CD4-positive, alpha-beta T cell treated with Interleukin-4 for 4 hours (primary cell): Measurements from ENCODE around the gene GDF7.
"Not testable (repeated sequence)": the region's sequence is repeated elsewhere in the genome, so short reads cannot be mapped to it uniquely, and the experiment has no call there.

Experiments
- DNase-seq: peaks from one replicate; pipeline ENCODE4 v3.0.0-alpha.2; 2020

The GDF7 gene

DNA sequence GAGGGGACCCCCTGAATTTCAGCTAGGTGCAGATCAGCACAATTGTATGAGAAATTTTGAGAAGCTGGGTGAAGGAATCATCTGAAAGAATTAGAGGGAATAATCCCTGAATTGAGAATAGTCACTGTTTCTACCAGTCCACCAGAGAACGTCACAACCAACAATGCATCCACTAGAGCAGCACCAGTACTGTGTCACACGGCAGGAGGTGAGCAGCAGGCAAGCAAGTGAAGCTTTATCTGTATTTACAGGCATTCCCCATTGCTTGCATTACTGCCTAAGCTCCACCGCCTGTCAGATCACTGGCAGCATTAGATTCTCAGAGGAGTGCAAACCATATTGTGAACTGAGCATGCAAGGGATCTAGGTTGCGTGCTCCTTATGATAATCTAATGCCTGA lies 40.7 kb downstream of the GDF7 start:
- DNase-seq = no peak

DNA sequence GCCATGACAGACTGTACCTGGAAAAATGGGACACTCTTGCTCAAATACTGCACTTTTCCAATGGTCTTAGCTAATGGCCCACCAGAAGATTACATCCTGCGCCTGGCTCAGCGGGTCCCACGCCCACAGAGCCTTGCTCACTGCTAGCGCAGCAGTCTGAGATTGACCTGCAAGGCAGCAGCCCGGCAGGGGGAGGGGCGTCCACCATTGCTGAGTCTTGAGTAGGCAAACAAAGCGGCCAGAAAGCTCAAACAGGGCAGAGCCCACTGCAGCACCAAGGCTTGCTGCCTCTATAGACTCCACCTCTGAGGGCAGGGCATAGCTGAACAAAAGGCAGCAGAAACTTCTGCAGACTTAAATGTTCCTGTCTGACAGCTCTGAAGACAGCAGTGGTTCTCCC lies 44.7 kb downstream of the GDF7 start:
- not testable (repeated sequence) for DNase-seq

DNA sequence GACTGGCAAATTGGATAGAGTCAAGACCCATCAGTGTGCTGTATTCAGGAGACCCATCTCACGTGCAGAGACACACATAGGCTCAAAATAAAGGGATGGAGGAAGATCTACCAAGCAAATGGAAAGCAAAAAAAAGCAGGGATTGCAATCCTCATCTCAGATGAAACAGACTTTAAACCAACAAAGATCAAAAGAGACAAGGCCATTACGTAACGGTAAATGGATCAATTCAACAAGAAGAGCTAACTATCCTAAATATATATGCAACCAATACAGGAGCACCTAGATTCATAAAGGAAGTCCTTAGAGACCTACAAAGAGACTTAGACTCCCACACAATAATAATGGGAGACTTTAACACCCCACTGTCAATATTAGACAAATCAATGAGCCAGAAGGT lies 46.6 kb downstream of the GDF7 start:
- DNase-seq = not testable (repeated sequence)

DNA sequence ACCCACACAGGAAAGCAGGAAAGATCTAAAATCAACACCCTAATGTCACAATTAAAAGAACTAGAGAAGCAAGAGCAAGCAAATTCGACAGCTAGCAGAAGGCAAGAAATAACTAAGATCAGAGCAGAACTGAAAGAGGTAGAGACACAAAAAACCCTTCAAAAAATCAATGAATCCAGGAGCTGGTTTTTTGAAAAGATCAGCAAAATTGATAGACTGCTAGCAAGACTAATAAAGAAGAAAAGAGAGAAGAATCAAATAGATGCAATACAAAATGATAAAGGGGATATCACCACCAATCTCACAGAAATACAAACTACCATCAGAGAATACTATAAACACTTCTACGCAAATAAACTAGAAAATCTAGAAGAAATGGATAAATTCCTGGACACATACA lies 47.5 kb downstream of the GDF7 start:
- DNase-seq = not testable (repeated sequence)

DNA sequence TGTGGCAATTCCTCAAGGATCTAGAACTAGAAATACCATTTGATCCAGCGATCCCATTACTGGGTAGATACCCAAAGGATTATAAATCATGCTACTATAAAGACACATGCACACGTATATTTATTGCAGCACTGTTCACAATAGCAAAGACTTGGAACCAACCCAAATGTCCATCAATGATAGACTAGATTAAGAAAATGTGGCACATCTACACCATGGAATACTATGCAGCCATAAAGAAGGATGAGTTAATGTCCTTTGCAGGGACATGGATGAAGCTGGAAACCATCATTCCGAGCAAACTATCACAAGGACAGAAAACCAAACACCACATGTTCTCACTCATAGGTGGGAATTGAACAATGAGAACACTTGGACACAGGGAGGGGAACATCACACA lies 49.2 kb downstream of the GDF7 start:
- DNase-seq = not testable (repeated sequence)

DNA sequence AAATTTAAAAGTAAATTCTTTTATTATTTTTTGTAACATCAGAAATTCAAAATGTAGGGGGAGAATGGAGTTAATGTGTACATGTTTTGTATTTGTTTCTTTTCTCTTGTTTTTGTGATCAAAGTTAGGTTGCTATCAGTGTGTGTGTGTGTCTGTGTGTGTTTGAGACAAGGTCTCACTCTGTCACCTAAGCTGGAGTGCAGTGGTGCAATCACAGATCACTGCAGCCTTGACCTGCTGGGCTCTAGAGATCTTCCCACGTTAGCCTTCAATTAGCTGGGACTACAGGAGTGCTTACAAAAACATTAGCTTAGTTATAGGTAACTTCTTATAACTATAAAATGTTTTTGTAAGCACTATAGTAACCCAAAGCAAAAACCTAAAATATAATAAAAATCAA lies 50.7 kb downstream of the GDF7 start:
- no peak for DNase-seq

DNA sequence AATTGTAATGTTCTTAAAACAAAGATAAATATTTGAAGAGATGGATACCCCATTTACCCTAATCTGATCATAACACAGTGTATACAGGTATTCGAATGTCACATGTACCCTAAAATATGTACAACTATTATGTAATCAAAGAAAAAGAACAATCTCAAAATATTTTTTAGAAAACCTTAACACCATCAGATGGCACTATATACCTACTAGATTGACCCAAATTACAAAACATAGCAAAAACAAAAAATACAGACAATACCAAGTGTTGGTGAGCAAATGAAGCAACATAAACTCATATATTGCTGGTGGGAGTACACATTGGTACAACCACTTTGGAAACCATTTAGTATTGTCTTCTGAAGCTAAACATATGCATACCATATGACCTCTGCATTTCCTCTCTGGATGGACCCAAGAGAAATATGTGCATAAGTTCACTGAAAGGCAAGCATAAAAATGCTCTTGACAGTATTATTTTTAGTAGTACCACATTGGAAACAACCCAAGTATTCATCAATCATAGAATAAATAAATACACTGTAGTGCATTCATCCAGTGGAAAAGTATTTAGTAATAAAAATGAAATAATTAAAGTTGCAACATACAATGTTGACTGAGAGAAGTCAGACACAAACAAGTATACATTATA lies 55.8 kb downstream of the GDF7 start:
- no peak for DNase-seq

DNA sequence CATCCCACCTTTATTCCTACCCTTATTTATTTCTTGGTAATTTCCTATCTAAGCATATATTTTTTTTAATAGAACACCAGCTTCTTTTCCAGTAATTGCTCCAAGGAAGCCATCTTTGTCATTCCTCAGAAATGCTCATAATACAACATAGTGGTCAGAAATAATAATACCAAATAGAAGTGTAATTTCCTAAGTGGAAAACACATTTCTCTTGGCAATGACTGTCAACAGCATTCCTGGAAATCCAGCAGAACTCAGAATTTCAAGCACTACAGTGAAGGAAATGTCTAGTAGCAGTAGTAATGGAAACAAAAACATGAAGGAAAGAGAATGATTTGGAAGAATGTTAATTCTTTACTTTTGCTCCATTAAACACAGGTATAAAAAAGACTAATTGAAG lies 56.6 kb downstream of the GDF7 start:
- no peak for DNase-seq

DNA sequence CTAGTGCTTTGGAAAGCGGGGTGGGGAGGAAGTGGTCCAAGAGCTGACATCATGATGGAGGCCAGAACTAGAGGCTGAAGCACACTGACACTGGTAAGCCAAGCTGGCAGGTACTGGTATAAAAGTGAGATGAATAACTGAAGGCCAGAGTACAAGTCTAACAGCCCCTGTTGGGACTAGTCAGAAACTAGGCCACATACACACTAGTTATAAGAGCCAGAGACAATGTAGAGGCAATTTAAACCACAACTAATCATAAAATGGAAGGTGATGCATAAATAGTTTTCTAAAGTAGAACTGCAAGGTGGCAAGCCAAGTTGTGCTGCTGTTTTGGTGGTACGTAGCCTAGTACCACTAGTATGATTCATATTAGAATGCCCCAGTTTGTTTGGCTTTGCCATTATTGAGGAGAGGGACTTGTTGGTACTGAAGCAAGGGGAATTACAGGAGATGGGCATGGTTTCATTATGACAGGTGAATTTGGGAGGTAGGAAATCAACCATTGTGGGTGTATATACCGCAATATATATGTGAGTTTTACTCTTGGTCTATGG lies 57.6 kb downstream of the GDF7 start:
- DNase-seq = no peak

DNA sequence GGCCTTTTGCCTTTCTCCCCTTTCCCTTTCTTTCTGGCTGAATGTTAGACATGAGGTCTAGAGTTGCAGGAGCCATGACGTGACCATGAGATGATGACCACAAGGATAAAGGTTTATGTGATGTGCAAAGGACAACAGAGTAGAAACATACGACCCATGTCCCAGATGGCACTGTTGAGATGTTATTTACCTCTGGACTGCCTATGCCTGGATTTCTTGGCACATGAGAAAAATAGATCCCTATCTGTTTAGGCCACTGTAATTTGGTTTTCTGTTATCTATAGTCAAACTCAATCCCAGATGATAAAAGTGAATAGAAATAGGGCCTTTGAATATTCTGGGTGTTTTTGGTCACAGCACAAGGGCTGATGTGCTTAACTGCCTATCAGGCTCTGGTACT lies 58.8 kb downstream of the GDF7 start:
- DNase-seq = no peak

DNA sequence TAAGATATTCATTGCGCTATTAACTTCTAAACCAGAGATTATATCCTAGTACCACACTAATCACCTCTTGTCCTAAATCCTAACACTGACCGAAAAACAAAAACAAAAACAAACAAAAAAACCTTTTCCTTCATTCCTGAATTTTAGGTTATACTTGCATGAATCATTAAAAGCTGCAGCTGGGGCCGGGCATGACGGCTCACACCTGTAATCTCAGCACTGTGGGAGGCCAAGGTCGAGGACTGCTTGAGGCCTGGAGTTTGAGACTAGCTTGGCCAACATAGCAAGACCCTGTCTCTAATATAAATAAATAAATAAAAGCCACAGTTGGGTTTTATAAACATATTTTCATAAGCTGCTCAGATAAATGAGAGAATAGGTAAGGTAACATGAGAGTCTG lies 60.0 kb downstream of the GDF7 start:
- DNase-seq = no peak

DNA sequence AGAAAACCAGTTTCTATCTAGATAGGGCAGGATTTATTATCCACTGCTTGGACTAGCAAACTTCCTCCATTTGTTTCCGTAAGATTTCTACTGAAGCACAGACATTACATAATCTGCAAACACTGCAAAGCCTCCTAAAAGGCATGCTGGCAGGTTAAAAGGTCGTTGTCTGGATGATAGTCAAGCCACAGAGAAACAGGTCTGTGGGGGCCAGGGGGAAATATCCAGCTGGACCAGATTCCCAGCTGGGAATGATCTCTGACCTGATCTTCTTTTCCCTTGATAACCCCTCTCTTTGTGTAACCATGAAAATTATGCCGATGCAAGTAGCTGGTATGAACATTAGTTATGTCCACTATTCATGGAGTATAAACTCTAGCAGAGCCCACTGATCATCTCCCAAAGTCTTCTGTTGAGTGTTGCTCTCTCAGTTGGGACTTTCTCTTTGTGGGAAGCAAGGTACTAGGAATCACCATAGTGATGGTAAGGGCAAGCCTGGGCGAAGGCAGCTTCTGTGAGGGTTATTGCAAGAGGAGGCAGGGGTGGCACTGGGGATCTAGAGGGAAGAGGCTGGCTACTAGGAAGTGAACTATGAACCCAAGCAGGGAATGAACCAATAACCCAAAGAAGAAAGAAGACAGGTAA lies 61.3 kb downstream of the GDF7 start:
- no peak for DNase-seq
